Ecto neural progenitor cell (in vitro differentiated cells): ENCODE data around the gene MRPS31.

Experiments used
- DNase-seq: peaks from one replicate; pipeline ENCODE4 v3.0.0-alpha.2; 2018; ENCODE audit warnings: low spot score

The MRPS31 gene

DNA sequence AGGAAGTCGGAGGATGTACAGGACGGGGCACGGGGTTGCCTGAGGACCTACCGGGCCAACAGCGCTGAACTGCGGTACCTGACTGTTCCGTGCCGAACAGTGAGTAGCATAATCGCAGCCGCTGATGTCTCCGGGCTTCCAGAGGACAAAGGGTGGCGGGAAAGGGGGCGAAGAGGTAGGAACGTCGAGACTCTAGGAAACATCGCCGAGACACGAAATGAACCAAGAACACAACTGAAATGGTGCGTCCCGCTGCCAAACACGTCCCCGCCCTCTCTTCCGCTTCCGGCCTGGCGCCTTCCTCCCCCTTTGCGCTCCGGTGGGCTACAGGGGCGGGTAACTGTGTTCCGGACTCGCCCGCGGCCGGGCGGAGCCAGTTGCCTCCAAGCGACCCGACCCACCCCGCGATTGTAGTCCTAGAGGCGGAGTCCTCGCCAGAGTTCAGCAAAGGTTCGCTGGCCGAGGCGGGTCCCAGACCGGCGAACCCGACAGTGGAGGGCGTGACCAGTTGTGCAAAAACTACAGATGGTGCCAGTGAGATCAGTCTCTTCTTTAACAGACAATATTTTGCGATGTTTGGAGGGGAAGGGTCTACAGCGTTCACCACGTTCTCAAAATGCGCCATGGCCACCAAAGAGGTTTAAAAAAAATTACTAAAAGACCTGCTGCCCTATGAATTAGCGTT, at the start of gene MRPS31:
TSS of gene MRPS31 (minus strand) at position 257 of the 685 bp plus-strand sequence. CDS start at position 203, 54 bp downstream.
- peak; percentile 97 for DNase-seq

DNA sequence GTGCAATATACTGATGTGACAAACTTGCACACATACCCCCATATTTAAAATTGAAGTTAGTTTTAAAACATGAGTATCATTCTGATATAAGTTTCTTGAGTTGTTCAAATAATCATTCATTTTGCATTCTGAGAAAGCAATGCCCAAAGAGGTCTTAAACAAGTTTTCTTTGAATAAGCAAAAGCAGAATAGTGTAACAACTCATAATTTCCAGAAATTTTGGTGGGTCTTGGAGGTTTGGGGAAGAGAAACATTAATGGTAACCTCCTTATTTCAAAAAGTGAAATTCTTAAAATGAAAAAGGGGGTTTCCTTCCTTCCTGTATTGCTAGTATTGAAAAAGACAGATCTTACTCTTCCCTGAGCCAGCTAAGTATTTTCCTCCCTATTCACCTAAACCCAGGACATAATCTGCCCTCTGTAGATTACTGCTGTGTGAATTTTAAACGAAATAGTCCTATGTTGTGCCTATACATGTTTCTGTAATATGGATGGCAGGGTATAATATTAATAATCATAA, 48.9 kb upstream of the MRPS31 start:
- DNase-seq: no peak

DNA sequence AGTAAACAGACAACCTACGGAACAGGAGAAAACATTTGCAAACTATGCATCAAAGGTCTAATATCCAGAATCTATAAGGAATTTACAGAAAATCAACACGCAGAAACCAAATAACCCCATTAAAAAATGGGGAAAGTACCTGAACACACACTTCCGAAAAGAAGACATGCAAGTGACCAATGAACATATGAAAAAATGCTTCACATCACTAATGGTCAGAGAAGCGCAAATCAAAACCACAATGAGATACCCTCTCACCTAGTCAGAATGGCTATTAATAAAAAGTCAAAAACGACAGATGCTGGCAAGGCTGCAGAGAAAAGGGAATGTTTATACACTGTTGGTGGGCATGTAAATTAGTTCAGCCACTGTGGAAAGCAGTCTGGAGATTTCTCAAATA, 47.9 kb upstream of the MRPS31 start:
- no peak for DNase-seq

- no peak for DNase-seq
These were observed 43.8 kb upstream of the MRPS31 start for GRCh38 chr13:40814803-40815202.

GRCh38 chr13:40813667-40814454, 42.9 kb upstream of the MRPS31 start:
- DNase-seq: no peak

GRCh38 chr13:40812724-40813445, 41.9 kb upstream of the MRPS31 start:
- no peak for DNase-seq

DNA sequence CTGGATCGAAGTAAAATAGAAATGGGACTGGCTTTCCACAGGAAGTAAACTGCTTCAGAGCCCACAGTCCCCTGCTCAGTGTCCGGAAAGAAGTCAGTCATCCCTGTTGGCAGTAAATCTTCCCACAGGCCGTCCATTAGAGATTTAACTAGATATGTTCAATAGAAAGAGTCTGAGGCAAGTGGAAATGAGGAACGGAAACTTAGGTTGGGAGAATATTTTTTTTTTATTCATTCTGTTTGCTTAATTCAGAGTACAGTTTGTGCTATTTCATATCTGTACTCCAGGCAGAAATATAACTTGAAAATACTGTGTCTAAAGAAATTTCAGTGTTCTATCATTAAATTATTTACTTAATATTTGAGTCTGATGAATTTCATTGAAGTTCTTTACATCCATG, 41.1 kb upstream of the MRPS31 start:
- no peak for DNase-seq

DNA sequence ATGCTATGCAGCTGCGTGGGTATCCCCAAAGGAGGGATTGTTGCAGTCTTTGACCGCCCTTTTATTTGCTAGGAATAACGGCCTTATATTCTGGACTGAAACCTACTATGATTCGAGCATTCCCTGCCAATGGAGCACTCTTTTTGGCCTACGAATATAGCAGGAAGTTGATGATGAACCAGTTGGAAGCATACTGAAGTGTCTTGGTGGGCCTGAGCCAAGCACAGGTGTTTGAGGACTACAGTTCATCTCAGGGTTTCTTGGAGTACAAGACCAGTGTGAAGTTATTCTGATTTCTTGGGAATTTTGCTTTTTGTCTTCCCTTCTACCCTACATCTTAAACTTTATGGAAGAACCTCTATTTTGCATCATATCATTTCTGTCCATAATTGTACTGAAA, 38.5 kb upstream of the MRPS31 start:
- DNase-seq: no peak

DNA sequence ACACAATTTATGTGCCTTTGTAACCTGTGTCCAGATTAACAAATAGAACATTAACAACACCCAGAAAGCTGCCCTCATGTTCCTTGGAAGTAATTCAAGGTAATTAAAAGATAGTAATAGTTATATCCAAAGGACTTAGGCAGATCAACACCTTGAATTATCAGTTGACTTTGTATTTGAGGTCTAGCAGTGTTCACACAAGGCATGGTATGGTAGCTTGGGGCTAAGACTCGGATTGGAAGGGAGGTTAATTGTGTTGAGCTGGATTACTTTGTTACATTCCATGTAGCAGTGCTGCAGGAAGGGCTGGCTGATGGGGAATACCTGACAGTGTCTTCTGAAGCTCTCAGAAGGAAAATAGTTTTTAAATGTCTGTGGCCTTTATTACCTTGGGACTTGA, 35.3 kb upstream of the MRPS31 start:
- no peak for DNase-seq

- no peak for DNase-seq
These were observed 32.3 kb upstream of the MRPS31 start for GRCh38 chr13:40803316-40803715.

DNA sequence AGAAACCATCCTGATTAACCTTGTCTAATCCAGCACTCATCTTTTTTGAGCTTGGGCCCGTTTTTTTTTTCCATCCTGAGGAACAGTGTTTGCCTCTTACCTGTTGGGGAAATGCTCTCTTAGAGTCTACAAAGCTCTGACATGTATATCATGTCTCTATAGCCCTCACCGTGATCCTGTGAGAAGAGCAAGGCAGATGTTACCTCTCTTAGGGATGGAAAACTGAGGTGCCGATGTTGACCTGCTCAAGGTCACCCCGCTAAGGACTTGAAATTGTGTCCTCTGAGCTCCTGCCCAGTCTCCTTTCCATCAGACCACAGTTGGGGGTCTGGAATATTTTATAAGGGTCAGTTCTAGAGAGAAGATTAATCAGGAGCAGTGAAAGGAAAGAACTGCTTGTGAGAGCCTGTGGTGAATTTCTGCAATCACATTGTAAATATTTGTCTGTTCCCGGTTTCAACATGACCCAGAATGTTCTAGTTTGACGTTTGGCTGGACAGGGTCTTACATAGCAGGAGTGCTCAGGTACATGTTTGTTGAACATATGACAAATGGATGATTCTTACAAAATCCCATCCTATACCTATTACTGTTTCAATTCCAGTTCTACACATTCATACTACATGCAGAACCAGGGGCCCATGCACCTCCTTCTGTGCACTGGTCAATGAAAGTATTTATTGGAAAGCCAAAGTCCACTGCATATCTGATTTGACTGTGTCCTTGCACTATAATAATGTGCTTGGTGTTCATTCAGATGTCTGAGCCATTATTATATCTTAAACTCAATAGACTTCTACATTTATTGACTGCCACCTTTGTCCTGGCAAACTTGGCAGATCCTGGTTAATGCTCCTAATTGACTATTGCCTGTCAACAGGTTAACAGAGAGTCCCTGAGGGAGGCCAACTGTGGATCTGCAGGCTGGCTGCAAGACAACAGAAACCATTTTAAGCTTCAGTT, 30.5 kb upstream of the MRPS31 start:
- DNase-seq: no peak

- no peak for DNase-seq
These were observed 29.6 kb upstream of the MRPS31 start for GRCh38 chr13:40800559-40800958.

DNA sequence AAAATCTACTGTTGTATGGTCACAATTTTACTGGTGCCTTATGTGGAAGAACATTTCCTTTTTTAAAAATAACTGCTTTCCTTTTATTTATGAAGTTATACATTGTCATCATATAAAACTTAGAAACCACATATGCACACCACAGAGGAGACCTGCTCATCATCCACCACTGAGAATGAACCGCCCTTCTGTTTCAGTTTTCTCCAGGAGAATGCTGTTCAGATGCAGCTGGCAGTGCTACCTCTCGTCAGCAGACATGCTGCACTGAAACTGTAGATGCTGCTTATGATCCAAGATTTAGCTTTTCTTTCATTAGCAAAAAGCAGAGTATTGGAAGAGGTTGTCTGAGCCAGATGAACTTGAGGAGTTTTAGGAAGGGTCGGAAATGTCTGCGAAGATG, 28.5 kb upstream of the MRPS31 start:
- DNase-seq: no peak

DNA sequence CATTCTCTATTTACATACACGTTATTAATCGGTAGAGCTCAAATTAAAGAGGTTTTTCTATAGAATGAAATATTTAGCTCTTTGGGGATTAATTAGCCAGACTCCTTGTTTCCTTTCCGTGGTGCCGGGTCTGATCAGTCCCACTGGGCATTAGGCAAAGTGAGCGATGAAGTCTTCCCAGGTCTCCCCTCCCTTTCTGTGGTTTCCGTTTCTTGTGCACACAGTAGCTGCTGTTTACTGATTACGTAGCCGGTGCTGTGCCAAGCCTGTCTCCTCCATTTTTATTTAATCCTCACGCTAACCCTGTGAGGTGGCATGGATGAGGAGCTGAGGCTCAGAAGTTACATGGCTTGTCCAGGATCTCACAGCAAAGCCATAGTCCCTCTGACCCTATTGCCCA, 27.4 kb upstream of the MRPS31 start:
- no peak for DNase-seq

DNA sequence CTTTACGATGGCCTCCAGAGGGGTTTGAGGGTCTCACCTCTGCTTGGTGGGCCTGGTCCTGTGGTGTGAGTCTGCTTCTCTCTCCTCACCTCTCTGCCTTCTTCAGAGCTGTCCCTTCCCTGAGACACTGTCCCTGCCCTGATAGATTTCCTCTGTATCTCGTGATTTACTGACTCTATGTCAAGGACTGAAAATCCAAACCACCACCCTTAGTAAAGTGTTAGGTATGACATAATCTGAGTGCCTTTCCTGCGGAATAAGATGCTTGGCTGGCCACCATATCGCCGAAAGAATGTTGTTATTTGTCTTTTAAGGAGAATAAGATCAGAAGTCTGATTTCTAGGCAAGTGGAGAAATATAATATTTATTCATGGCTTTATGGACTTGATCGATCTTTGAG, 25.7 kb upstream of the MRPS31 start:
- DNase-seq: no peak

GRCh38 chr13:40794414-40795368, 23.7 kb upstream of the MRPS31 start:
- DNase-seq: no peak

DNA sequence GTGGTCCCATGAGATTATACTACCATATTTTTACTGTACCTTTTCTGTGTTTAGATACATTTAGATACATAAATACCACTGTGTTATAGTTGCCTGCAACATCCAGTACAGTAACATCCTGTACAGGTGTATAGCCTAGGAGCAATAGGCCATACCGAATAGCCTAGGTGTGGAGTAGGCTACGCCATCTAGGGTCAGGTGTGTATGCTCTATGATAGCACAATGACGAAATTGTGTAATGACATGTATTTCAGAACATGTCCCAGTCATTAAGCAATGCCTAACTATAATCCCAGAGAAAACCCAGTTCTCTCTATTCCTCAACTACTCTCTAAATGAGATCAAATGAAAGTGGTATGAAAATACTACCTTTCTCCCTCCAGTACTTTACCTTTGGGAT, 22.3 kb upstream of the MRPS31 start:
- no peak for DNase-seq

GRCh38 chr13:40792284-40793051, 21.5 kb upstream of the MRPS31 start:
- DNase-seq: no peak

DNA sequence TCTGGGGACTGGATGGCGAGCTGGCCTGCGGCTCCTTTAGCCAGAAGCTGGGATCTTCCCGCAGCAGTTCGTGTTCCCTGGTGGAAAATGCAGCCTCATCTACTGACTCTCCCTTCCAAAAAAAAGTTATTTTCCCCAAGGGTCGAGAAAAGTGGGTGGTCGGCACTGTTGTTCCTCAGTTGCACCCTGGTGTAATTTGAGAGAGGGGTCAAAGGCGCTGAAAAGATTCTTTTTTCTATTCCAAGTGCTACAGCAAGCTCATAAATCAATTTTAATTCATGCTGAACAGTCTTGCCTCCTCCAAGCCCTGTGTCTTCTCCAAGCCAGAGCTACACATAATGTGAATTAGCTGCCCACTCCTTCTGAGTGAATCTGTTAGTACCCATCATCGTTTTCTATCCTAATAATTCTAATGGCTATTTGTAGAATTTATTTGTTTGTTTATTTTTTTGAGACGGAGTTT, 19.2 kb upstream of the MRPS31 start:
- DNase-seq: no peak
